ENCODE results near the gene ACAN. TPM values are rescaled to one million over a fixed set of nuclear protein-coding genes. Genes with fewer than 3 reads are reported as not detected.

Gene ACAN
- polyA plus RNA-seq, 3 donors, result 2.3 to 3.0 (median 2.7) TPM

DNA sequence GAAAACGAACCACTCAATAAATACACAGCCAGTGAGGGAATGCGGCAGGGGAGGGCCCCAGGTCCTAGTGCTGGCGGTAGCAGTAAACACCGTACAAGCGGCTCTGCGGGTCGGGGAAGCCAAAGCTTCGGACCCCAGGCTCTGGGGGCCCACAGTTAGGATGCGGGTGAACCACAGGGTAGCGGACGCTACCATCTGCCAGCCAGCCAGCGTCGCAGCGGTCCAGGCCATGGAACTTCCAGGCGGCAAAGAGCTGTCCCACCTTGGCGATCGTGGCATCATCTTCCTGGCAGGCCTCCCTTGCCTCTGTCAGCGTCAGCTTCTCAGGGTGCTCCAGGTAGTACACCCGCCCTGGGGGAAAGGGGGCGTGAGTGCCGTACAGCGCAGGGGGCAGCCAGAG, 74.7 kb downstream of the ACAN start:
- DNase-seq, result no peak

DNA sequence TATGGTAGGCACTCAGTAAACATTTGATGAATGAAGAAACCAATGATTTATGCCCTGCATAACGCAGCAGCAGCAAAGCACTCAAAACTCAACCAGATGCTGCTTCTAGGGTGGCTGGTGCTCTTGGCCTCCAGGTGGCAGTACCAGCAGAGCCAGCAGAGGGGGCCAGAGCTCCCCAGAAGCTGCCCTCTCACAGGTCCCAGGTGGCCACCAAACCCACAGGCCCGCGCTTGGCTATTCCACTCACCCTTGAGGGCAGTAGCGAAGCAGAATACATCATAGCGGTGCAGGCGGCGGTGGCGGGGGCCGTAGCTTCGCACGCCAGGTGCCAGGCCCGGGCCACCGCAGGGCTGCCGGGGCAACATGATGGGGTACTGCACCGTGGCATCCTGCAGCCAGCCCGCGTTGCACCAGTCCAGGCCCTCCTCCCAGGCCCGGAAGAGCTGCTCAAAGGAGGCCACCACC, 75.5 kb downstream of the ACAN start:
- DNase-seq, result no peak

DNA sequence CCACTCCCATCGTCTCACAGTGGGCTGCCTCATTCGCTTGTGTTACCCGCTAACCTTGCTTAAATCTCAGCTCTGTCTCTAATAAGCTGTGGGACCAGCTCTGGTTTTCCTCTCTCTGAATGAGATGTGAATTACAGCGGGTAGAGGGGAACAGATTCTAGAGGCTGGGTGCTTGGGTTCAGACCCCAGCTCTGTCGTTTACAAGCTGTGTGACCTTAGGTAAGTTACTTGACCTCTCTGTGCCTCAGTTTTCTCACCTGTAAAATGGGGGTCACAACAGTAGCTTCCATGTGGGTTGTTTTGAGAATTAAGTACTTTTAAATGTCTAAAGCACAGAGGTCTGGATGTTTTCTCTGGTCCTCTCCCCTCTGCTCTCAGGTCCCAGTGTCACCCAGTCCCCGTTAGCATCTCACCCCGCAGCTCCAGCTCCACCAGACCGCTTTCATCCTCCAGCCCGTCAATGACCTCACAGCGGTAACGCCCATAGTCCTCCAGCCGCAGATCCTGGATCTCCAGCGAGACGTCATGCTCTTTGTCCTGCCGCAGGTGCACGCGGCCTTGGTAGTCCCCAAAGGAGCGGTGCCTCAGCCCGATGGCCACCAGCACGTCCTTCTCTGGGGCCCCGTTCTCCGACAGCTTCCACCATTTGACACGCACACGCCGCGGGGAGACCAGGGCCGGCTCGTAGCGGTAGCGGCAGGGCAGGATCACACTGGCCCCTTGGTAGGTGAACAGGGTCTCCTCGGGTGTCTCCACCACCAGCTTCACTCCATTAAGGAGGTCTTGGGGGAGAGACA, 77.9 kb downstream of the ACAN start:
- no peak for DNase-seq

DNA sequence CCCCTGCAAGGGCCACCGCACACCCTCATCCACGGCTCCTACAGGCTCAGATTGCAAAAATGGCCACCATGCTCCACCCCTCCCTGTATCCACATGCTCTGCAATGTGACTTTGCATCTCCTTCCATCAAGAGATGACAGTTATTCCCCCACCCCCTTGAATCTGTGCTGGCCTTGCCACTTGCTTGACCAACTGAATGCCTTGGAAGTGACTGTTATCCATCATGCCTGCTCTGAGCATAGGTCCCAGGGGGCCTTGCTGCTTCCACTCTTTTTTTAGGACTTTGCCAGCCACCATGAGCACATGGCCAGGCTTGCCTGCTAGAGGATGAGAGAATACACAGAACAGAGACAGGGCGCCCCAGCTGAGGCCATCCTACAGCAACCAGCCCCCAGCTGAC, 78.5 kb downstream of the ACAN start:
- DNase-seq, result no peak

DNA sequence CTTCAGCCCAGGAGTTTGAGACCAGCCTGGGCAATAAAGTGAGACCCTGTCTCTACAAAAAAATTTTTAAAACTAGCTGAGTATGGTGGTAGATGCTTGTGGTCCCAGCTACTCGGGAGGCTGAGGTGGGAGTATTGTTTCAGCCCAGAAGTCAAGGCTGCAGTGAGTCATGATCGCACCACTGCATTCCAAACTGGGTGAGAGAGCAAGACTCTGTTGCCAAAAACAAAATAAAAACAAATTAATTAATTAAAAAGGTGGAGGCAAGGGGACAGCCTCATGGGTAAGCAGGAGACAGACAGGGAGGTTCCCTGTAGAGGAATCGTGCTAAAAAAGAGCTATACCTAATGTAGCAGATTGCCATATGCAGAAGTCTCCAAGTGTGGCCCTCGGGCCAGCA, 79.5 kb downstream of the ACAN start:
- no peak for DNase-seq

DNA sequence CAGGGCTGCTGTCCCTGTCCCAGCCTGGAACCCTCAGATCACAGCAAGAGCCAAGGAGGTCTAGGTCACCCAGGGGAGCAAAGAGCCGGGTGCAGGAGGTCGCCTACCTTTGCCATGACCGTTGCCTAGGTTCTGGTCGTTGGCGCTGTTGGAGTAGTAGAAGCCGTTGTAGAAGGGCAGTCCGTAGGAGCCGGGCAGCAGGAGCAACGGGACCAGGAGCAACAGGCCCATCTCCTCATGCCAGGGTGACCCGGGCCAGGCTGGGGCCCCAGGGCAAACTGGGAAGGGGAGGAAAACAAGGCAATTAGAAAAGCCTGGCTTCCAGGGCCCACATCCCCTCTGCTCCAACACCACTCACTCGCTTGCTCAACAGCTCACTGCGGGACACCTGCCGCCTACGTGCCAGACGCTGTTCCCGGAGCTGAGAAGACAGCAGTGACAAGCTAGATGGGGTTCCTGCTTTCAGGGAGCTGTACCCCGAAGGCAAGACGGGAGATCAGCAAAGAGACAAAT, 83.9 kb downstream of the ACAN start:
- no peak for DNase-seq

DNA sequence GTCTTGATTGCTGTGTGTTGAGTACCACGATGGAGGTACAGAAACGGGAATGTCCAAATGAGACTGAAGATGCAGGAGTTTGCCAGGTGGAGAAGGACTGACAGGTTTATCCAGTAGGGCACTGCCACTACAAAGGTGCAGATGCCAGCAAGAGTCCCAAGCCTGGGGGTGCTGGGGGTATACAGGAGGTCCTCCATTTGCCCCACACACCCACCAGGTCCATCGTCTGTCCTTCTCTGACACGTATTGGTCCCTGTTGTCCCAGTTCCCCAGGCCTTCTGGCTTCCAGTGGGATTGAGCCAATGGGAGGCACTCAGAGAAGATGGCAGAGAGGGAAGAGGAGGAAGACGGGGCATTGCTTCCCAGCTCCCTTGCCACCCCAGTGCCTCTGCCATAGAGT, 85.5 kb downstream of the ACAN start:
- no peak for DNase-seq

DNA sequence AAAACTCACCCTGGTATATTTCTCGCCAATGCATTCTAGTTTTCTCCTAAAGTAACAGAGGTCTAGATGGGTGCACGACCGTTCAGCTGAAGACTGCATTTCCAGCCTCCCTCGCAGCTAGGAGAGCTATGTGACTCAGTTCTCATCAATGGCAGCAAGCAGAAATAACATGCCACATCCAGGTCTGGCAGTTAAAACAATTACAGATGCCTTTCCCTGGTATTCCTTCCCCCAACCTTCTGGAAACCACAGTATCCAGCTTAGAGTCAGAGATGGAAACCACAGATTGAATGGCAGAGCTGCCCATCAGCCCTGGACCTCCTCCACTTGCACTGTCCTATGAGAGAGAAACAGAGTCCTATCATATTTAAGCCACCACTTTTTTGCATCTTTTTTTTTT, 87.3 kb downstream of the ACAN start:
- no peak for DNase-seq

DNA sequence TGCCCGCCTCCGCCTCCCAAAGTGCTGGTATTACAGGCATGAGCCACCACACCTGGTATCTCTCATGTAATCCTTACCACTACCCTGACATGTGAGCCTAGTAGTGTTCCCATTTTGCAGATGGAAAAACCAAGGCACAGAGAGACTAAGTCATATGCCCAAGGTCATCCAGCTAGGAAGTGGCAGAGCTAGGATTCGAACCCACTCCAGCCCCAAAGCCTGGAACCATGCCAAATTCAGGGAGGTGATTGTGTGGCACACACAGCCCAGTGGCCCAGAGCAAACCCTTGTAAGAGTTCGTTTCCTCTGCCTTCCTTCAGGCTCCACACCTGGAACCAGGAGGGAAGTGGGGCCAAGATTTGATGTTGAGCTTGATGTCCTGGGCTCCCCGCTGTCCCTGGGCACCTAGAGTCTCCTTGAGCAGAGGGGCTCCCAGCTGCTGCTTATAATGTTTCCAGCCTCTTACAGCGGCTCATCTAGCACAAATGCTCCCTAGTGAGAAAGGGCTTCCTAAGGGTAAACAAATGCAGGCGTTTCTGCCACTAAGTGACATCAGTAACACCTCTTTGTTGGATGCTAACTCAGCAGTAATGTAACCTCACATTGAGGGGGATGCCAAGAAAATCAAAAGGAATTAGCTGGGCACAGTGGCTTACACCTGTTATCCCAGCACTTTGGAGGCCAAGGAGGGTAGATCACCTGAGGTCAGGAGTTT, 88.5 kb downstream of the ACAN start:
- no peak for DNase-seq

DNA sequence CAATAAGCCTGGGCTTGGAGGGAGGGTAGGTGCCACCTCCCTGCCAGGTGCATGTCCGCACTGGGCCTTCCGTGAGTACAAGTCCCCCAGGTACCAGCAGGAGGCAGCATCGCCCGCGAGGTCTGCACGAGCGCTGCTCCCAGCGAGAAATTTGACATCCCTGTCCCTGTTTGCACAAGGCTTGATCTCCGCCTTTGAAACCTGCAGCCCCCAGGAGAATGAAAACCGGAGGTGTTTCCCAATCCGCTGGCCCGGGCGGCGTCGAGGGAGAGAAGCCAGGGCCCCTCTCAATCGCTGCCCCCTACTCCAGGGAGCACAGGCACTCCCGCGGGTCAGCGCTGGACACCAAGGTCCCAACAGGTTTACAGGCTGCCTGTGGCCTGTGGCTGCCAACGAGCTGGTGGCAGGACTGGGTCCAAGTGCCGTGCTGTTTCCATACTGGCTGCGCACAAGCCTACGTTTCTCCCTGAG, 91.1 kb downstream of the ACAN start:
- DNase-seq, result no peak

DNA sequence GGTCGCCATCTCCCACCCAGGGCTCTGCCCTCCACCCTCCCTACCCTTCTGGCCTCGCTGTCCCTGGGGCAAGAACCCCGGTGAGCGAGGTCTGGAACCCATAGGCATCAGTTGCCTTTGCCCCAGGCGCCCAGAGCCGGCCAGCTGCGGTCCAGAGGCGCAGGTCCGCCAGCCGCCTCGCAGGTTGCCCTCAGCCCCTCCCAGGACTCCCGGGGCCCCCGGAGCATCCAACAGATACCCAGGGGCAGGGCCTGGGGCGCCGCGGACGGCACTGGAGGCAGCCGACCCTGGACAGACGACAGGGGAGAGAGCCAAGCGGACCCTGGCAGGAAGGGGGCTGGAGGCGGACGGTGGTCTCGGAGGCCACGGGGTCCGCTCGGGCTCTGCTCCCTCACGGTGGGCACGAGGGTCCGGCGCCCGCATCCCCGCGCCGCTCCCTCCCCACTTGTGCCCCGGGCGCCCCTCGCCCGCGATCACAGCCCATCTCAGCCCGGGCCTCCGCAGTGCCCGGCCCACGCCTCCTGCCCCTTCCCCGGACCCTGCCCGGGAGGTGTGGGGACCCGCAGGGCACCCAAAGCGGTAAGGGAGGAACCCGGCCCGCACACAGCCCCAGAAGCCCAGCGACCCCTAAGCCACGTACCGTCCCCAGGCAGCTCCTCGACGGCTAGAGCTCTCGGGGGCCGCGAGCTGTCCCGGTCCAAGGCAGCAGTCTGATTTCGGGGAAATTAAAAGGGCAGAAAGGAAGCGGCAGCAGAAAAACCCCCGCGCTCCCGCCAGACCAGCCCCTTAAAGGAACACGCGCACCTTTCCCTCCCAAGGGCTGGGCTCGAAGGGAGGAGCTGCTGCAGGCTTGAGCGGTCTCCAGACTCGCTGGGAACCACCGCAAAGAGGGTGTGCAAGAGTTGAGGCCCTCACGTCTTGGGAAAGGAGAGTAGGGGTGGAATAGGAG, 91.9 kb downstream of the ACAN start, which contains the start of gene HAPLN3:
TSS of gene HAPLN3 (minus strand) at position 726 of the 949 bp plus-strand sequence. CDS start 8,246 bp downstream, outside the sequence.
- no peak for DNase-seq

DNA sequence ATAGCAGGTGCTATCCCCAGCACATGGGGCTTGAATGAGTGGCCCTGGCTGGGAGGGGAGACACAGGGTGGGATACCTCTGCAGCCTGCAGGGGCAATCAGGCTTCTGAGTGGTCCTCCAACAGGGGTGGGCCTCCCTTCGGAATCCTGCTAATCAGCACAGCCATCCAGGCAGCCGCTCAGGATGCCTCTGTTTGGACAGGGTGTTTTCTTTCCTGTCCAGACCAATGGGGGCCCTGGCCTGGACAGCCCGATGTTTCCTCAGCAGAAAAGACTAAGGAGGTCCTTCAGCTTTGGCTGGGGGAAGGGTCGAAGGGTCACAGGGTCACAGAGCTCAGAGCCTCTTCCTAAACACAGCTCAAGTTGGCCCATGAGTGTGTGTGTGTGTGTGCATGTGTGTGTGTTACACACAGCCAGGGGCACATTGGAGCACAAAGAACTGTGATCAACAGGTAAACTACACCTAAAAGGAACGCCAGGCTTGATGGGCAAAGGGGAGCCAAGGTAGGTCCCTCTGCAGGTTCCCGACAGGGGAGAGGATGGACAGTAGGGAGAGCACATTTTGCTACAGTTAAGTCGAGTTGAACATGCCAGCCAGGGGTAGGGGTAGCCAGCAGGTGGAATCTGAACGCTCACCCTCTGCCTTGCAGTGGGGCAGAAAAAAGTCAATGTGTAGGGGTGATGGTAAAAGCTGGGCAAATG, 93.2 kb downstream of the ACAN start:
- DNase-seq, result no peak

DNA sequence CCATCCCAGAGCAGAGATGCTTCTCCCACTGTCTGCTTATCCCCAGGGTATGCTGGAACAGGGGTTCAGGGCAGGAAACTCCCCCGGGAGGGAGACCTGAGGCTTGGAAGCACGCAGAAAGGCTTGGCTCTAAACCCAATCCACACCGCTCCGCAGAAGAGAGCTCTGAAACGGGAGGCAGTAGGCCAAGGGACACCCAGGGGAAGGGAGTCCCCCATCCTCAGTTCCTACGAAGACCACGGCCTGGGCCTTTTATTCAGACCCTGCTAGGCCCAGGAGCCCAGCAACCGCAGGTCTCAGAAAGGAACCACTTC, 93.9 kb downstream of the ACAN start:
- no peak for DNase-seq

DNA sequence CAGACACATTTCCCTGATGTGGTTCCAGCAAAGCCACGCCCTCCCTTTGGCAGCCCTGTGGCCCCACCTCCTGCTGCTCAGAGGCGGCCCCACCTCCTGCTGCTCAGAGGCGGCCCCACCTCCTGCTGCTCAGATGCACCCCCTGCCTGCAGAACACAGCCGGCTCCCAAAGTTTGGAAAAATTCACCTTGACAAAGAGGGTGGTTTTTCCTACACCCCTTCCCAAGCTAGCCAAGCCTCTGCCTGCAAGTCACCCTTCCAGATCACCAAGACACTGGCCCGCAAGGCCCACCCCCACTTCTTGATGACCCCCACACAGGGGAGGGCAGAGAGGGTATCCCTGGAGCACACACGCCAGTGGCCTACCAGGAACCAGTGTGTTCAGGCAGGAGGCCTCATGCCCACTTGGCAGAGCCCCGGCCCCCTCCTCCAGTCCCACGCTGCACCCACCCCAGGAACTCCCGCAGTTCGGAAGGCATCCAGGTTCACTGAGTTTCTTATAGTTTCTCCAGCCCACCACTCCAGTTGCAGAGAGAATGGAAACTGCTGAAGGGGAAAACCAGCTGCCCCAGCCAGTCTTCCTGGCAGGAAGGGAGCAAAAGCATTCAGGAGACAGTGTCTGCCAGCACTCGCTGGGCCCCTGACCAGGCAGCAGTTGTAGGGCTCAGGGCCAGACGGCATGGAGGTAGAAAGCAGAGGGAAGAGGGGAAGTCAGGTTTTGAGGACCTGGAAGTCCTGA, 94.4 kb downstream of the ACAN start:
- DNase-seq, result peak; percentile 79

DNA sequence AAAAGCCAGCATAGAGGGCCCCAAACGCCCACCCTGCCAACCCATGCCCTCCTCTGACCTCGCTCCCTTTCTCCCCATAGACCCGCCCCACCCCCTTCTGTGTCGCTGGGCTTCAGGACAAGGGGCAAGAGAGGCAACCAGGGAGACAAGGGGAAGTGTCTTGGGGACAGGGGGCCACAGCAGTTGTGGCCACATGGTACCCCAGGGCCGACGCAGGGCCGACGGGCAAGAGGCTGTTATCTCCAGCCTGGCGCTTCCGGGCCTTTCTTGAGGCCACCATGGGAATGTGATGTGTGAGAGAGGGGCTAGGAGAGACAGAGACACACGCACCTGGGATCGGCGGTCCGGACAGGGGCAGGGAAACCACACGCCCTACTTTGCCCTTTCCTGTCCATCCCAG, 95.5 kb downstream of the ACAN start:
- no peak for DNase-seq

DNA sequence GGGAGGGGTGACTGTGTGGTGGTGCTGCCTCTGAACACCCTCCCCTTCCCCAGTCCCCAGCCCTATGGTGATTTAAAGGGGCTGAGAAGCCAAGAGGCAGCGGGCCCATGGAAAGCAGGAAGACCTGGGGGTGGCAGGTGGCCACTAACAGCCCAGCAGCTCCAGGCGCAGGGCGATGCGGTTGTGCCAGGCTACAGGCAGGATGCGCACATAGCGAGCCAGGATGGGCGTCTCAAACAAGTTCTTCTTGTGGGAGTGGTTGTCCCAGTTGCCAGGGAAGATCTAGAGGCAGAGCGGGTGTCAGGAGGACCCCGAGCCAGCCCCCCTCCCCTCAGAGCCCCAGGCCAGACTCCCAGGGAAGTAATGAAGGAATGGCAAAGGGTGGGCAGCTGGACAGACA, 96.0 kb downstream of the ACAN start:
- DNase-seq, result no peak

DNA sequence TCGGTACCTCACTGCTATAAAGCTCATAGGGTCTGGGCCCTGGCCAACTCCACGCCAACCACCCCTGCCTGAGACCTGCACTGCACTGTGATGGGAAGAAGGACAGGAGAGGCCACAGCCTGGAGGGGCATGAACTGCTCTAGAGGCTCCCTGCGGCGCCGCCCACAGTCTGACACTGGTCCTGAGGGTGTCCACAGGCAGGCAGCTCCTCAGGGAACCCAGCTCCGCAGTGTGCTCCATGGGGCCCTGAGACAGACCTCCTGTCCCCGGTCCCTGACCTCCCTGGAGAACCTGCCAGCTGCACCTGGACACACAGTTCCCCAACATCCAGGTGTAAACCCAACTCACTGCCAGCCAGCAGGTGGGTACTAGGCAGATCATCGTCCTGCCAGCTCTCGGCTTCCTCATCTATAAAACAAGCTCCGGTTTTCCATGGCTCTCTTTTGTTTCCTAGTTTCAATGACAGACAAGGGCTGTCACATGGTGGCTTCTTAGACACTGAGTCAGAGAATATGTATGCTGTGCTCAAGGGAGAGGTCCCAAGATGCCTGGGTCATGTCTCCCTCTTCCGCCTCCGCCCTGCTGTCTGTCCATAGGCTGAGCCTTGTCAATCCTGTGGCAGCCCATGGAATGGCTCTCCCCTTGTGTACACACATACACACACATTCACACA, 97.2 kb downstream of the ACAN start:
- DNase-seq, result no peak

DNA sequence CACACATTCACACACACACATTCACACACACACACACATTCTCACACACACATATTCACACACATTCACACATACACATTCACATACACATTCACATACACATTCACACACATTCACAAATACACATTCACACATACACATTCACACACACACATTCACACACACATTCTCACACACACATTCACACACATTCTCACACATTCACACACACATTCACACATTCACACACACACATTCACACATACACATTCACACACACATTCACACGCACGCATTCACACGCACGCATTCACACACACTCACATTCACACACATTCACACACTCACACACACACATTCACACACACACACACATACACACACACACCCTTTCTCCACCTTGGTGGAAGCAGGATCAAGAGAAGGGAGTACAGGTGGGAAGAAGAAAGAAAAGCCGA, 97.8 kb downstream of the ACAN start:
- no peak for DNase-seq

DNA sequence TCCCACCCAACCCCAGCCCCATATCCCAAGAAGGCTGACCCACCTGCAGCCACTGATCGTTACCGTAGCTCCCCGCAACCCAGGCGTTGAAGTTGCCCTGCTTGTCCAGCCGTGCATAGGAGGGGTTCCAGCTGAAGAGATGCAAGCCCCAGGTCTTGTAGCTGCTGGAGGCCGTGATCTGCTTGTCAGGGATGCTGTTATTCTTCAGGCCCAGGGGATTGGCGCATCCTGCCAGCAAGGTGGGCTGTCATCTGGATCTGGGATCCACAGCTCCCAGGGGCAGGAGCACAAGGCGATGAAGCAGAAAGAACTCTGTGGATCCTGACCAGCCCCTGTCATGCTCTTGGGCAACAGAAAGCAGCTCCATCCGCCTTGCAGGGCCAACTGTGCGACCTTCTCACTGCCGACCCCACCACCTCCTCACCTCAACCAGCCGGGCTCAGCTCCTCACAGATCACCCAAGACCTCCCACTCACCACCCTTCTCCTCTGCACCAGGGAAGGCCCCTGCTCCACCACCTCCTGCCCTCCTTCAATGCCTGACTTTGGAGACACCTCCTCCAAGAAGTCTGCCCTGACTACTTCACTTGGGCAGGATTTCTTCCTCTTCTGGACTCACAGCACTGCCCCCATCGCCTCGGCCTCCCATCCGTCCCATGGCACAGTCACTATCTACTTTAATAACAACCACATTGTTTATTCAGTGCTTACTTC, 98.4 kb downstream of the ACAN start:
- no peak for DNase-seq
